ENCODE results near the gene FAM53A.
"Not testable (repeated sequence)": the region's sequence is repeated elsewhere in the genome, so short reads cannot be mapped to it uniquely, and the experiment has no call there.

Gene FAM53A

DNA sequence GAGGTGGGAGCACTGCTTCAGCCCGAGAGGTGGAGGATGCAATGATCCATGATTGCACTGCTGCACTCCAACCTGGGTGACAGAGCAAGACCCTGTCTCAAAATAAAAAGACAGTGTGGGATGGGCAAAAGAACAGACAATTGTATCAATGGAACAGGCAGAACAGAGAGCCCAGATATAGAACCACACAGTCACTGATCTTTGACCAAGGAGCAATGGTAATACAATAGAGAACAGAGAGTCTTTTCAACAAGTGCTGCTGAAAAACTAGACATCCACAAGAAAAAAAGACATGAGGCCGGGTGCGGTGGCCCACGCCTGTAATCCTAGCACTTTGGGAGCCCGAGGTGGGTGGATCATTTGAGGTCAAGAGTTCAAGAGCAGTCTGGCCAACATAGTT, 5.9 kb downstream of the FAM53A start:
- TF ChIP-seq CTCF (IDR thresholded peaks at IDR 0.05; ENCODE audit: low read depth, low read length): no peak
- no peak for DNase-seq (ENCODE audit: extremely low read depth, low read depth)

GRCh38 chr4:1676605-1677525, 7.2 kb downstream of the FAM53A start:
- no peak for DNase-seq (ENCODE audit: extremely low read depth, low read depth)
- no peak for TF ChIP-seq CTCF (IDR thresholded peaks at IDR 0.05; ENCODE audit: low read depth, low read length)

DNA sequence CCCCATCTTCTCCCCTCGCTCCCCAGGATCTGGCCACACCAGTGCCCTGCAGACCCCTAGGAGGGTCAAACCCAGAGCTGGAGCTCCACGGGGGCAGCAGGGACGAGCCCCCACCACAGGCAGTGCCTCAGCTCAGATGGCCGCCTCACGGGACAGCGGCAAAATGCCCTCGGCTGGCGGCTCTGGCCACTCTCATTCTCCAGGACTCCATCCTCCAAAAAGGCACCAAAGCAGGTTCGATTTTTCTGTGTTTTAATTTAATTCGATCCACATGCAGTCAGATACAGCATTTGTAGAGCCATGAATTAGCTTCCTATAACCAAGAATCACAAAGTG, 8.3 kb downstream of the FAM53A start:
- no peak for TF ChIP-seq CTCF (IDR thresholded peaks at IDR 0.05; ENCODE audit: low read depth, low read length)
- DNase-seq (ENCODE audit: extremely low read depth, low read depth): no peak

DNA sequence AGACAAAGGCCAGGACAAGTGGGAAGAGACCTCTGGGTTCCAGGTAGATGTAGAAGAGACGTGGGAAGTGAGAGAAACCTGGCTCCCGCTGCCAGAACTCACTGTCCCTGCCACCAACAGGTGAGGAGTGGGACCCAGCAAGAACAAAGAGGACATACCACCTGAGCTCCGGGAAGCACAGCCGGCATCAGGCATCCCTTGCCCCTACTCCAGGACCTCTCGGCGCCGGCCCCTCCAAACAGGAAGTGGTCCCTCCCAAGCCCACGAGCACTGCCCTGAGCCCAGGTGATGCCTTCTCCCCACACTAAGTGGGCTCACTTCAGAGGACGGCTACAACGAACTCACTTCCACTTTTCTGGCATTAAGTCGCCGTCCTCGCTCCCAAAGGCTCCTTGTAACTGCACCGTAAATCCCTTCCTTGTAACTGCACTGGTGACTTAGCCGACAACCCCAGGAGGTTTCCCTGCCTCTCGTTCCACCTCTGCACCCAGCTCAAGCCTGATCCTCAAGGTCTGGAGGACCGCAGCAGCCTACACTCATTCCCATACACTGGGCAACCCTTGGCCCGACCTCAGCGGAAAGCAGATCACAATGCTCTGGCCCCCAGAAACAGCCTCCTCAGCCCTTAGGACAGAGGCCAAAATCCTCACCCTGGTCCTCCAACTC, 8.8 kb downstream of the FAM53A start:
- no peak for DNase-seq (ENCODE audit: extremely low read depth, low read depth)
- TF ChIP-seq CTCF (IDR thresholded peaks at IDR 0.05; ENCODE audit: low read depth, low read length): no peak

DNA sequence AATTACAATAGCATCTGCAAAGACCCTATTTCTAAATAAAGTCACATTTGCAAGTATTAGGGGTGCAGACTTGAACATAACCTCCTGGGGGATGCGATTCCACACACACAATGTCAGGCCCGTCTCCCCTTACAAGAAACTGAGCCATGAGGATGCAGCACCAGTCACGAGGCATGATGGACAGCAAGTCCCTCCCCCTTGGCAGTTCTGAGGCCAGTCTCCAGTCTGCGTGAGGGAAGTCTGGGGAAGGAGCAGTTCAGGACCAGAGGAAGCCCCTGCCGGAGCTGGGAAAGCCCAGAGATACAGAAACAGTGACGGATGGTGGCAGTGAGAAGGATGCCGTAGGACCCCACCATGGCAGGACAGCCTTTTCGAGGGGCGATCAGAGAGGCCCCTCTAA, 9.4 kb downstream of the FAM53A start:
- no peak for TF ChIP-seq CTCF (IDR thresholded peaks at IDR 0.05; ENCODE audit: low read depth, low read length)
- no peak for DNase-seq (ENCODE audit: extremely low read depth, low read depth)

- no peak for DNase-seq (ENCODE audit: extremely low read depth, low read depth)
- no peak for TF ChIP-seq CTCF (IDR thresholded peaks at IDR 0.05; ENCODE audit: low read depth, low read length)
Observed at GRCh38 chr4:1673671-1674070, 10.4 kb downstream of the FAM53A start.

GRCh38 chr4:1671011-1671410, 13.1 kb downstream of the FAM53A start:
- not testable (repeated sequence) for DNase-seq (ENCODE audit: extremely low read depth, low read depth)
